Measurements from ENCODE around the gene BICC1.

DNA sequence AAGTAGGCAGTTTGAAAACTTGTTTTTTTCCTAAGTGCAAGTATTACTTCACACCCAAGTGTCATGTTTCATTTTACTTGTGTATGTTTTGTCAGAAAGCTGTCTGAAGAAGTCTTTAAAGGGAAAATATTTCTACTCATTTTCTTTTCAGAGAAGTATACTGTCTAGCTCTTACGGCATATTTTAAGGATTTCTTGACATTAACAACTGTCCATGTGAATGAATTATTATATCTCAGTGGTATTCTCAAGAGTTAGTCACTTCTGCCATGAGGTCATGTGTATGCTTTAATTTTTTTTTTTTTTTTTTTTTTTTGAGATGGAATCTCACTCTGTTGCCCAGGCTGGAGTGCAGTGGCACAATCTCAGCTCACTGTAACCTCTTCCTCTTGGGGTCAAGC lies 229.5 kb downstream of the BICC1 start:
- TF ChIP-seq, protein P1, sequence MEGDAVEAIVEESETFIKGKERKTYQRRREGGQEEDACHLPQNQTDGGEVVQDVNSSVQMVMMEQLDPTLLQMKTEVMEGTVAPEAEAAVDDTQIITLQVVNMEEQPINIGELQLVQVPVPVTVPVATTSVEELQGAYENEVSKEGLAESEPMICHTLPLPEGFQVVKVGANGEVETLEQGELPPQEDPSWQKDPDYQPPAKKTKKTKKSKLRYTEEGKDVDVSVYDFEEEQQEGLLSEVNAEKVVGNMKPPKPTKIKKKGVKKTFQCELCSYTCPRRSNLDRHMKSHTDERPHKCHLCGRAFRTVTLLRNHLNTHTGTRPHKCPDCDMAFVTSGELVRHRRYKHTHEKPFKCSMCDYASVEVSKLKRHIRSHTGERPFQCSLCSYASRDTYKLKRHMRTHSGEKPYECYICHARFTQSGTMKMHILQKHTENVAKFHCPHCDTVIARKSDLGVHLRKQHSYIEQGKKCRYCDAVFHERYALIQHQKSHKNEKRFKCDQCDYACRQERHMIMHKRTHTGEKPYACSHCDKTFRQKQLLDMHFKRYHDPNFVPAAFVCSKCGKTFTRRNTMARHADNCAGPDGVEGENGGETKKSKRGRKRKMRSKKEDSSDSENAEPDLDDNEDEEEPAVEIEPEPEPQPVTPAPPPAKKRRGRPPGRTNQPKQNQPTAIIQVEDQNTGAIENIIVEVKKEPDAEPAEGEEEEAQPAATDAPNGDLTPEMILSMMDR (conservative IDR thresholded peaks at IDR 0.05) = no peak
- no peak for TF ChIP-seq ZFX (IDR thresholded peaks at IDR 0.05)
